Prostate gland (tissue), 2 donors: ENCODE measurements around the gene MNAT1.

Source experiments
- POLR2A ChIP-seq: fragments of 450-650 bp; IDR thresholded peaks from one replicate; pipeline ENCODE4 v1.6.1; 2016; ENCODE audit warnings: antibody characterized with exemption, mild to moderate bottlenecking
- TF ChIP-seq, protein P1 (sequence below), 4 experiments: fragments of 200-600 bp in 2 of 4; fragments of 450-650 bp in 2 of 4; sonication (generic) in 2 of 4; IDR thresholded peaks; 1 replicate in 3 of 4; 2 replicates in 1 of 4; pipeline ENCODE4 v1.5.1; 2016 to 2019; ENCODE audit warnings: antibody characterized with exemption in 4 of 4, mild to moderate bottlenecking in 2 of 4, moderate library complexity in 2 of 4

DNA sequence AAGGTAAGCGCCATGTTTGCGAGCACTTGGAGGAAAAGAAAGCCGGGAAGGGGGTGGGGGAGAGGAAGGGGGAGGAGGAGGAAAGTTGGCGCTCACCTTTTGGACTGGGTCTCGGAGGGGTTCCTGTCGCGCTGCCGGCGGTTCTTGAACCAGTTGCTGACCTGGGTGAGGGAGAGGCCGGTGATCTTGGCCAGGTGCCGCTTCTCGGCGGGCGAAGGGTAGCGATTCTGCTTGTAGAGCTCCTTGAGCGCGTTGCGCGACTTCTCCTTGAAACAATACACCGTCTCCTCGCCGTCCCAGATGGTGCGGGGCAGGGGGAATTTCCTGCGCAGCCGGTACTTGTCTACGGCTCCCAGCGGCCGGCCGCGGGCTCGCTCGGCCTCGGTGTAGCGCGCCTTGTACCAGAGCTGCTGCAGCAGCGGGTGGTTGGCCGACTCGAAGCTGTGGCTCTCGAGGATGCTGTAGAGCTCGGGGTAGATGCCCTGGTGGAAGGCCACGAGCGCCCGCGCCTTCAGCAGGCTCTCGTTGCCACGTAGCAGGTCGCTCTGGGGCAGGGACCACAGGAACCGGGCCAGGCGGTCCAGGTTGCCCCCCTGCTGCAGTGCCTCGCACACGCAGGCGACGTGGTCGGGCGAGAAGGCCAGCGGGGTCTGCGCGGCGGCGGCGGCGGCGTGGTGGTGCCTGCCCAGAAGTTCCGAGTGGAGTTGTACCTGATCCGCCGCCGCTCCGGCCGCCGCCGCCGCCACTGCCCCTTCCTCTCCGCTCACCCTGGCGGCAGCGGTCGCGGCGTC lies 11.2 kb upstream of the MNAT1 start:
- TF ChIP-seq, protein P1, sequence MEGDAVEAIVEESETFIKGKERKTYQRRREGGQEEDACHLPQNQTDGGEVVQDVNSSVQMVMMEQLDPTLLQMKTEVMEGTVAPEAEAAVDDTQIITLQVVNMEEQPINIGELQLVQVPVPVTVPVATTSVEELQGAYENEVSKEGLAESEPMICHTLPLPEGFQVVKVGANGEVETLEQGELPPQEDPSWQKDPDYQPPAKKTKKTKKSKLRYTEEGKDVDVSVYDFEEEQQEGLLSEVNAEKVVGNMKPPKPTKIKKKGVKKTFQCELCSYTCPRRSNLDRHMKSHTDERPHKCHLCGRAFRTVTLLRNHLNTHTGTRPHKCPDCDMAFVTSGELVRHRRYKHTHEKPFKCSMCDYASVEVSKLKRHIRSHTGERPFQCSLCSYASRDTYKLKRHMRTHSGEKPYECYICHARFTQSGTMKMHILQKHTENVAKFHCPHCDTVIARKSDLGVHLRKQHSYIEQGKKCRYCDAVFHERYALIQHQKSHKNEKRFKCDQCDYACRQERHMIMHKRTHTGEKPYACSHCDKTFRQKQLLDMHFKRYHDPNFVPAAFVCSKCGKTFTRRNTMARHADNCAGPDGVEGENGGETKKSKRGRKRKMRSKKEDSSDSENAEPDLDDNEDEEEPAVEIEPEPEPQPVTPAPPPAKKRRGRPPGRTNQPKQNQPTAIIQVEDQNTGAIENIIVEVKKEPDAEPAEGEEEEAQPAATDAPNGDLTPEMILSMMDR (IDR thresholded peaks at IDR 0.05): no peak
- TF ChIP-seq POLR2A: no peak
